GM12891 (cell line): ENCODE measurements around the gene MYLK.

ENCODE experiments used
- POLR2A ChIP-seq: IDR thresholded peaks from 2 replicates; pipeline ENCODE4 v1.6.1; 2011; ENCODE audit warnings: low read depth, low read length, control low read depth
- POLR2AphosphoS5 ChIP-seq: IDR thresholded peaks from 2 replicates; pipeline ENCODE4 v1.6.1; 2011; ENCODE audit warnings: low read depth, low read length, control low read depth
- POU2F2 ChIP-seq: IDR thresholded peaks from 2 replicates; pipeline ENCODE4 v1.6.1; 2011; ENCODE audit warnings: low read depth, mild to moderate bottlenecking, control low read depth, low read length, moderate library complexity
- TAF1 ChIP-seq: IDR thresholded peaks from 2 replicates; pipeline ENCODE4 v1.6.1; 2011; ENCODE audit warnings: low read depth, low read length, control low read depth

GRCh38 chr3:123760817-123761216, 123.3 kb downstream of the MYLK start:
- TF ChIP-seq POLR2A (no peak), POLR2AphosphoS5 (no peak), POU2F2 (no peak), TAF1 (no peak)
